Epithelial cell of esophagus (primary cell): ENCODE results near the gene CKMT2.

Experiments used
- DNase-seq: peaks from one replicate; pipeline ENCODE4 v3.0.0; 2010; ENCODE audit warnings: low read depth
- H3K4me3 ChIP-seq: 2 replicates; pipeline ENCODE4 v1.5.1; 2011; ENCODE audit warnings: mild to moderate bottlenecking, low read length, control low read depth
- TF ChIP-seq, protein P1 (sequence below): IDR thresholded peaks from 2 replicates; pipeline ENCODE4 v1.5.1; 2011; ENCODE audit warnings: low read depth, mild to moderate bottlenecking, low read length, control low read depth, inconsistent platforms; ENCODE audit not compliant: insufficient read depth; ENCODE audit errors: missing control alignments

The CKMT2 gene

DNA sequence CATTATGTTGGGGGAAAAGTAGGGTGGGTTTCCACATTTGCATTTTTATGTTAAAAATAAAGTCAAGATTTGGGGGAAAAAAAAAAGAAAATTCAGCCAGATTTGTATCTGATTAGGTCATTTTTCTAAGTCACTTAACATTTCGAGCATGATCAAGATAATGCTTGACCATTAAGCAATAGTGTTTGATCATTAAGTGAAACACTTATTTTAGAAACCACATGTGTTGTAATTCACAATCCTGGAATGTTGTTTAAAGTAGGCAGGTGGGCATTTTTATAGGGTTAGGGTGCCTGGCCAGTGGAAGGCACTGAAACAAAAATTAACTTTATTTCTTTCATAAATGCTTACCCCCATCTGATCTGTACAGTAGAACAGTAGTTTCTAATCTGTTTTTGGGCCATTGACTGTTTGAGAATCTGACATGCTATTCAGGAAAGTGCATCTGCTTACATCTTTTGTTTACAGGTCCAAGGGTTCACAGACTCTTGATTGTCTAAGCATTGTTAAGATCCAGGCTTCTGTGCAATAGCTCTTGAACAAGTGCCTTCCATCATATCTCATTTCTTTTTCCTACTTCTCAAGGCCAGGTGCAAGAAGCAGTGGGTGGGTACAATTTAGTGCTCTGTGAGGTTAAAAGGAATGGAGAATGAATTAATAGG lies 77.4 kb downstream of the CKMT2 start:
- H3K4me3 ChIP-seq = no peak overlapping the region
- TF ChIP-seq, protein P1, sequence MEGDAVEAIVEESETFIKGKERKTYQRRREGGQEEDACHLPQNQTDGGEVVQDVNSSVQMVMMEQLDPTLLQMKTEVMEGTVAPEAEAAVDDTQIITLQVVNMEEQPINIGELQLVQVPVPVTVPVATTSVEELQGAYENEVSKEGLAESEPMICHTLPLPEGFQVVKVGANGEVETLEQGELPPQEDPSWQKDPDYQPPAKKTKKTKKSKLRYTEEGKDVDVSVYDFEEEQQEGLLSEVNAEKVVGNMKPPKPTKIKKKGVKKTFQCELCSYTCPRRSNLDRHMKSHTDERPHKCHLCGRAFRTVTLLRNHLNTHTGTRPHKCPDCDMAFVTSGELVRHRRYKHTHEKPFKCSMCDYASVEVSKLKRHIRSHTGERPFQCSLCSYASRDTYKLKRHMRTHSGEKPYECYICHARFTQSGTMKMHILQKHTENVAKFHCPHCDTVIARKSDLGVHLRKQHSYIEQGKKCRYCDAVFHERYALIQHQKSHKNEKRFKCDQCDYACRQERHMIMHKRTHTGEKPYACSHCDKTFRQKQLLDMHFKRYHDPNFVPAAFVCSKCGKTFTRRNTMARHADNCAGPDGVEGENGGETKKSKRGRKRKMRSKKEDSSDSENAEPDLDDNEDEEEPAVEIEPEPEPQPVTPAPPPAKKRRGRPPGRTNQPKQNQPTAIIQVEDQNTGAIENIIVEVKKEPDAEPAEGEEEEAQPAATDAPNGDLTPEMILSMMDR = no peak
- no peak for DNase-seq

DNA sequence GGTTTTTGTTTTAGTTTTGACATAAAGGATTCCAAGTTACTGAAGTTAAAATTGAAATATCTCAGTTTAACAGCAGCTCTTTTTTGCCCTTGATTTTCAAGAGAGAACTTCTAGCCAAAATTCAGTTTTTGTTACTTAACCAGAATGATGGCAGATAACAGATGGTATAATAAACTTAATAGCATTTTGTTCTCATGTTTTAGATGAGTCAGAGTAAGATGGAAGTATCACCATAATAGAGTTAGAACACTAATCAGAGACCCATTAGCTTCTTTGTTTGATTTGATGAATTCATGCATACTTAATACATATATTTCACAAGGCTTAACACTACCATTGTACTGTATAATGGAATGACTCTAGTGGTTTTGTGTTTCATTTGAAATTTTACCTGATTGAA lies 80.2 kb downstream of the CKMT2 start:
- no peak overlapping the region for H3K4me3 ChIP-seq
- no peak for DNase-seq
- TF ChIP-seq, protein P1 = no peak

GRCh38 chr5:81313686-81314085 lies 80.6 kb downstream of the CKMT2 start:
- DNase-seq = peak; percentile 14
- TF ChIP-seq, protein P1 = no peak
- H3K4me3 ChIP-seq = no peak overlapping the region

DNA sequence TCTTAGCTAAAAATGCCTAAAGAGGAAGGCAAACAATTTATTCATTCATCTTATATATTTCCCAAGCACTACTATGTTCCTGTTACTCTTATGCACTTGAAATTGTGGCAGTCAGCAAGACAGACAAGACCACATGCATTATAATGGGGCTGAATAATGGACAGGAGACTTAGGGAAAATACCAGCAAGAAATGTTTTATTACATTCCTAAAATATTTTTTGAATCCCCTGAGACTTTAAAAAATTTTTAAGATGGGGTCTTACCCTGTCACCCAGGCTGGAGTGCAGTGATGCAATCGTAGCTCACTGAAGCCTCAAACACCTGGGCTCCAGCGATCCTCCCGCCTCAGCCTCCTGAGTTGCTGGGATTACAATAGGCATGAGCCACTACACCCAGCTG lies 81.5 kb downstream of the CKMT2 start:
- TF ChIP-seq, protein P1 = no peak
- H3K4me3 ChIP-seq = no peak overlapping the region
- no peak for DNase-seq

DNA sequence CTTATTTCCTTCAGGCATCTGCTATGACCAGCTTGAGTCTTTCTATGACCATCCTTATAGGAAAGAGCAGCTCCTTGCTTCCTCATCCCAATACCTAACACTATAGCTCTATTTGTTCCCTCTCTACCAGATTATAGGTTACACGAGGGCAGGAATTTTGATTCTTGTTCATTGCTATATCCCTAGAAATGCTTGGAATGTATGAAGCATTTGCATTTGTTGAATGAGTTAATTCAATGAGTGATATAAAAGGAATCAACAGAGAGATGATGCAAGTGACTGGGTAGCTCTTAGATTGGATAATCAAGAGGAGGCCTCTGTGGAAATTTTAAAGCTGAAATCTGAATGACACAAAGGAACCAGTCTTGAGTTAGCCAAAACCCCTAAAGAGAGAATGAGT lies 82.2 kb downstream of the CKMT2 start:
- TF ChIP-seq, protein P1 = no peak
- peak; percentile 63 for DNase-seq

DNA sequence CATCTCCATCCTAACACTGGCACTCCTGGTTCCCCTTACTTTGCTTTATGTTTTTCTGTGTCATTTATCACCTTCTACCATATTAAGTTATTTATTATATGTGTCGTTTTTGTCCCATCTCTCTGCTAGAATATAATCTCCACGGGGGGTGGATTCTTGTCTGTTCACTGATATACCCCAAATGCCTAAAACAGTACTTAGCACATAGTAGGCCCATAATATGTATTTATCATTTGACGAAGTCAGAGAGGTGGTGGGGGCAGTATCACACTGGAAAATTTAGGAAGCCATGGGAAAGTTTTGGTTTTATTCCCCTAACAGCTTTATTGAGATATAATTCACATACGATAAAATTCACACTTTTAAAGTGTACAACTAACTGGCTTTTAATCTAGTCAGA lies 82.7 kb downstream of the CKMT2 start:
- TF ChIP-seq, protein P1 = no peak
- DNase-seq = no peak
- no peak overlapping the region for H3K4me3 ChIP-seq

More for the DNA sequence above, 82.2 kb downstream of the CKMT2 start:
- H3K4me3 ChIP-seq = no peak overlapping the region
